Measurements from ENCODE around the gene NHERF1.

NHERF1 gene

GRCh38 chr17:74746922-74747321, 1.5 kb upstream of the NHERF1 start:
- TF ChIP-seq OSR1 (CRISPR knock-in tag; IDR thresholded peaks at IDR 0.05), result no peak
- no peak for TF ChIP-seq RARB (CRISPR knock-in tag; IDR thresholded peaks at IDR 0.05)
- no peak for TF ChIP-seq TCF4 (CRISPR knock-in tag; IDR thresholded peaks at IDR 0.05; ENCODE audit: borderline replicate concordance)
- no peak for TF ChIP-seq ZNF8 (CRISPR knock-in tag; IDR thresholded peaks at IDR 0.05)
- no peak for TF ChIP-seq ZFP30 (CRISPR knock-in tag; IDR thresholded peaks at IDR 0.05)
- no peak for TF ChIP-seq GLIS3 (CRISPR knock-in tag; IDR thresholded peaks at IDR 0.05)
- no peak for TF ChIP-seq ZC3H10 (CRISPR knock-in tag; IDR thresholded peaks at IDR 0.05)
- no peak for TF ChIP-seq PATZ1 (CRISPR knock-in tag; IDR thresholded peaks at IDR 0.05; ENCODE audit: borderline replicate concordance)
- no peak for TF ChIP-seq TSHZ2 (CRISPR knock-in tag; IDR thresholded peaks at IDR 0.05)
- no peak for TF ChIP-seq CSRNP3 (CRISPR knock-in tag; IDR thresholded peaks at IDR 0.05)
- TF ChIP-seq ZFP3 (CRISPR knock-in tag; IDR thresholded peaks at IDR 0.05), result no peak
- TF ChIP-seq ESRRG (CRISPR knock-in tag; IDR thresholded peaks at IDR 0.05), result no peak
- ATAC-seq, result no peak

- no peak for ATAC-seq
- TF ChIP-seq ZNF70 (CRISPR knock-in tag; IDR thresholded peaks at IDR 0.05) (no peak), ZFP3 (CRISPR knock-in tag; IDR thresholded peaks at IDR 0.05) (peak; percentile 97)
Observed at GRCh38 chr17:74748279-74748528, 224 bp upstream of the NHERF1 start.

GRCh38 chr17:74749279-74750038, 1.0 kb downstream of the NHERF1 start:
- TF ChIP-seq ZNF565 (CRISPR knock-in tag; conservative IDR thresholded peaks at IDR 0.05; ENCODE audit: low read depth) (no peak), ZFP3 (CRISPR knock-in tag; IDR thresholded peaks at IDR 0.05) (no peak), ZFP30 (CRISPR knock-in tag; IDR thresholded peaks at IDR 0.05) (no peak), CSRNP3 (CRISPR knock-in tag; IDR thresholded peaks at IDR 0.05) (no peak), TCF4 (CRISPR knock-in tag; IDR thresholded peaks at IDR 0.05; ENCODE audit: borderline replicate concordance) (no peak), RARB (CRISPR knock-in tag; IDR thresholded peaks at IDR 0.05) (no peak)
- ATAC-seq, result peak; percentile 11

GRCh38 chr17:74750039-74750326, 1.6 kb downstream of the NHERF1 start:
- ATAC-seq, result no peak
- no peak for TF ChIP-seq ZFP30 (CRISPR knock-in tag; IDR thresholded peaks at IDR 0.05)
- TF ChIP-seq POU6F1 (CRISPR knock-in tag; IDR thresholded peaks at IDR 0.05; ENCODE audit: borderline replicate concordance, low read depth), result no peak
- no peak for TF ChIP-seq ZNF8 (CRISPR knock-in tag; IDR thresholded peaks at IDR 0.05)
- TF ChIP-seq ARNTL (CRISPR knock-in tag; IDR thresholded peaks at IDR 0.05; ENCODE audit: borderline replicate concordance, low read depth), result no peak
- TF ChIP-seq ESRRG (CRISPR knock-in tag; IDR thresholded peaks at IDR 0.05), result no peak
- TF ChIP-seq TOX (CRISPR knock-in tag; IDR thresholded peaks at IDR 0.05; ENCODE audit: borderline replicate concordance), result no peak
- TF ChIP-seq GLIS3 (CRISPR knock-in tag; IDR thresholded peaks at IDR 0.05), result no peak
- TF ChIP-seq CREB5 (CRISPR knock-in tag; IDR thresholded peaks at IDR 0.05; ENCODE audit: low read depth), result no peak
- no peak for TF ChIP-seq ZFP3 (CRISPR knock-in tag; IDR thresholded peaks at IDR 0.05)
- TF ChIP-seq TSHZ2 (CRISPR knock-in tag; IDR thresholded peaks at IDR 0.05), result no peak
- no peak for TF ChIP-seq ISL1 (CRISPR knock-in tag; IDR thresholded peaks at IDR 0.05)

Data from SK-N-SH treated with all-trans-retinoic acid at 6 μM for 48 hours (cell line).